ENCODE measurements around the gene VEZT. TPM values are rescaled to one million over a fixed set of nuclear protein-coding genes. Genes with fewer than 3 reads are reported as not detected.
"Not testable (repeated sequence)": the region's sequence is repeated elsewhere in the genome, so short reads cannot be mapped to it uniquely, and the experiment has no call there.

VEZT gene
- total RNA-seq, 2 donors from 2014 or later, result 46.4 to 54.9 TPM

GRCh38 chr12:95237315-95237714 lies 19.7 kb downstream of the VEZT start:
- no peaks in the 10 kb centered on the region for H3K27me3 Mint-ChIP-seq
- H3K4me3 Mint-ChIP-seq, result no peak overlapping the region
- ATAC-seq (no peak), DNase-seq (no peak)
- H3K4me1 Mint-ChIP-seq, result peaks cover 29% of the 10 kb centered on the region
- no peak overlapping the region for H3K27ac Mint-ChIP-seq
- H3K9me3 ChIP-seq (ENCODE audit: control insufficient read depth, low read length, poor library complexity, severe bottlenecking), result no peaks in the 10 kb centered on the region
- peaks cover 2% of the 10 kb centered on the region for H3K36me3 Mint-ChIP-seq (ENCODE audit: low read depth)

GRCh38 chr12:95238150-95238549 lies 20.5 kb downstream of the VEZT start:
- H3K27ac Mint-ChIP-seq, result no peak overlapping the region
- peaks cover 2% of the 10 kb centered on the region for H3K36me3 Mint-ChIP-seq (ENCODE audit: low read depth)
- no peaks in the 10 kb centered on the region for H3K27me3 Mint-ChIP-seq
- H3K4me3 Mint-ChIP-seq, result no peak overlapping the region
- DNase-seq, result no peak
- peaks cover 21% of the 10 kb centered on the region for H3K4me1 Mint-ChIP-seq
- ATAC-seq, result no peak
- H3K9me3 ChIP-seq (ENCODE audit: control insufficient read depth, low read length, poor library complexity, severe bottlenecking), result no peaks in the 10 kb centered on the region

- Mint-ChIP-seq H3K36me3 (ENCODE audit: low read depth) (peaks cover 2% of the 10 kb centered on the region), H3K4me1 (peaks cover 21% of the 10 kb centered on the region), H3K27me3 (no peaks in the 10 kb centered on the region), H3K4me3 (no peak overlapping the region), H3K27ac (peak overlapping the region; percentile 37)
- ATAC-seq, result no peak
- no peaks in the 10 kb centered on the region for H3K9me3 ChIP-seq (ENCODE audit: control insufficient read depth, low read length, poor library complexity, severe bottlenecking)
- no peak for DNase-seq
These were observed 21.6 kb downstream of the VEZT start for GRCh38 chr12:95239216-95239615.

GRCh38 chr12:95239835-95240234 lies 22.2 kb downstream of the VEZT start:
- H3K4me1 Mint-ChIP-seq, result peaks cover 19% of the 10 kb centered on the region
- not testable (repeated sequence) for H3K4me3 Mint-ChIP-seq; H3K36me3 Mint-ChIP-seq (ENCODE audit: low read depth); H3K27me3 Mint-ChIP-seq; H3K9me3 ChIP-seq (ENCODE audit: control insufficient read depth, low read length, poor library complexity, severe bottlenecking); DNase-seq; ATAC-seq
- peak overlapping the region; percentile 37 for H3K27ac Mint-ChIP-seq

- ATAC-seq (no peak), DNase-seq (no peak)
- Mint-ChIP-seq H3K4me1 (peaks cover 21% of the 10 kb centered on the region), H3K27me3 (no peaks in the 10 kb centered on the region), H3K27ac (no peak overlapping the region), H3K36me3 (ENCODE audit: low read depth) (no peaks in the 10 kb centered on the region), H3K4me3 (no peak overlapping the region)
- H3K9me3 ChIP-seq (ENCODE audit: control insufficient read depth, low read length, poor library complexity, severe bottlenecking), result no peaks in the 10 kb centered on the region
These were observed 22.9 kb downstream of the VEZT start for GRCh38 chr12:95240556-95240955.

- not testable (repeated sequence) for ATAC-seq; H3K9me3 ChIP-seq (ENCODE audit: control insufficient read depth, low read length, poor library complexity, severe bottlenecking); H3K27me3 Mint-ChIP-seq; DNase-seq; H3K4me3 Mint-ChIP-seq; H3K36me3 Mint-ChIP-seq (ENCODE audit: low read depth); H3K27ac Mint-ChIP-seq
- H3K4me1 Mint-ChIP-seq, result peaks cover 23% of the 10 kb centered on the region
These were observed 23.5 kb downstream of the VEZT start for GRCh38 chr12:95241138-95241537.

GRCh38 chr12:95241761-95242506 lies 24.3 kb downstream of the VEZT start:
- DNase-seq (no peak), ATAC-seq (no peak)
- no peak overlapping the region for H3K4me3 Mint-ChIP-seq
- H3K4me1 Mint-ChIP-seq, result peaks cover 24% of the 10 kb centered on the region
- H3K27ac Mint-ChIP-seq, result no peak overlapping the region
- no peaks in the 10 kb centered on the region for H3K9me3 ChIP-seq (ENCODE audit: control insufficient read depth, low read length, poor library complexity, severe bottlenecking)
- no peaks in the 10 kb centered on the region for H3K36me3 Mint-ChIP-seq (ENCODE audit: low read depth)
- no peaks in the 10 kb centered on the region for H3K27me3 Mint-ChIP-seq

GRCh38 chr12:95243497-95244183 lies 26.0 kb downstream of the VEZT start:
- H3K4me1 Mint-ChIP-seq, result peaks cover 15% of the 10 kb centered on the region
- no peak overlapping the region for H3K27ac Mint-ChIP-seq
- no peak overlapping the region for H3K4me3 Mint-ChIP-seq
- no peaks in the 10 kb centered on the region for H3K9me3 ChIP-seq (ENCODE audit: control insufficient read depth, low read length, poor library complexity, severe bottlenecking)
- DNase-seq, result no peak
- ATAC-seq, result no peak
- H3K36me3 Mint-ChIP-seq (ENCODE audit: low read depth), result no peaks in the 10 kb centered on the region
- H3K27me3 Mint-ChIP-seq, result no peaks in the 10 kb centered on the region

- H3K4me3 Mint-ChIP-seq, result no peak overlapping the region
- no peaks in the 10 kb centered on the region for H3K36me3 Mint-ChIP-seq (ENCODE audit: low read depth)
- H3K27me3 Mint-ChIP-seq, result no peaks in the 10 kb centered on the region
- peaks cover 13% of the 10 kb centered on the region for H3K4me1 Mint-ChIP-seq
- DNase-seq (no peak), ATAC-seq (no peak)
- no peaks in the 10 kb centered on the region for H3K9me3 ChIP-seq (ENCODE audit: control insufficient read depth, low read length, poor library complexity, severe bottlenecking)
- peak overlapping the region; percentile 39 for H3K27ac Mint-ChIP-seq
These were observed 26.7 kb downstream of the VEZT start for GRCh38 chr12:95244350-95244749.

GRCh38 chr12:95248095-95248494 lies 30.5 kb downstream of the VEZT start:
- H3K9me3 ChIP-seq (ENCODE audit: control insufficient read depth, low read length, poor library complexity, severe bottlenecking), result no peaks in the 10 kb centered on the region
- Mint-ChIP-seq H3K36me3 (ENCODE audit: low read depth) (no peaks in the 10 kb centered on the region), H3K4me1 (peaks cover 7% of the 10 kb centered on the region), H3K27ac (peak overlapping the region; percentile 83), H3K4me3 (no peak overlapping the region), H3K27me3 (no peaks in the 10 kb centered on the region)
- DNase-seq, result no peak
- no peak for ATAC-seq

GRCh38 chr12:95248604-95249360 lies 31.2 kb downstream of the VEZT start:
- H3K27me3 Mint-ChIP-seq, result no peaks in the 10 kb centered on the region
- no peak for ATAC-seq
- peak overlapping the region; percentile 45 for H3K4me3 Mint-ChIP-seq
- H3K4me1 Mint-ChIP-seq, result peaks cover 7% of the 10 kb centered on the region
- DNase-seq, result no peak
- peak overlapping the region; percentile 83 for H3K27ac Mint-ChIP-seq
- H3K36me3 Mint-ChIP-seq (ENCODE audit: low read depth), result no peaks in the 10 kb centered on the region
- no peaks in the 10 kb centered on the region for H3K9me3 ChIP-seq (ENCODE audit: control insufficient read depth, low read length, poor library complexity, severe bottlenecking)

- no peak for DNase-seq
- Mint-ChIP-seq H3K4me1 (peaks cover 5% of the 10 kb centered on the region), H3K27me3 (no peaks in the 10 kb centered on the region), H3K4me3 (no peak overlapping the region), H3K36me3 (ENCODE audit: low read depth) (peaks cover 11% of the 10 kb centered on the region), H3K27ac (no peak overlapping the region)
- no peaks in the 10 kb centered on the region for H3K9me3 ChIP-seq (ENCODE audit: control insufficient read depth, low read length, poor library complexity, severe bottlenecking)
- no peak for ATAC-seq
These were observed 35.8 kb downstream of the VEZT start for GRCh38 chr12:95253386-95253785.

GRCh38 chr12:95257541-95257940 lies 39.9 kb downstream of the VEZT start:
- H3K27ac Mint-ChIP-seq, result no peak overlapping the region
- no peak for DNase-seq
- no peak overlapping the region for H3K4me3 Mint-ChIP-seq
- ATAC-seq, result no peak
- no peaks in the 10 kb centered on the region for H3K9me3 ChIP-seq (ENCODE audit: control insufficient read depth, low read length, poor library complexity, severe bottlenecking)
- H3K27me3 Mint-ChIP-seq, result no peaks in the 10 kb centered on the region
- peaks cover 14% of the 10 kb centered on the region for H3K36me3 Mint-ChIP-seq (ENCODE audit: low read depth)
- H3K4me1 Mint-ChIP-seq, result peaks cover 10% of the 10 kb centered on the region
